ENCODE measurements around the gene BUB1B.

BUB1B gene

GRCh38 chr15:40242213-40242599 is 81.3 kb downstream of the BUB1B start:
- no peak for DNase-seq

- DNase-seq: no peak
These were observed 81.7 kb downstream of the BUB1B start for GRCh38 chr15:40242601-40243000.

DNA sequence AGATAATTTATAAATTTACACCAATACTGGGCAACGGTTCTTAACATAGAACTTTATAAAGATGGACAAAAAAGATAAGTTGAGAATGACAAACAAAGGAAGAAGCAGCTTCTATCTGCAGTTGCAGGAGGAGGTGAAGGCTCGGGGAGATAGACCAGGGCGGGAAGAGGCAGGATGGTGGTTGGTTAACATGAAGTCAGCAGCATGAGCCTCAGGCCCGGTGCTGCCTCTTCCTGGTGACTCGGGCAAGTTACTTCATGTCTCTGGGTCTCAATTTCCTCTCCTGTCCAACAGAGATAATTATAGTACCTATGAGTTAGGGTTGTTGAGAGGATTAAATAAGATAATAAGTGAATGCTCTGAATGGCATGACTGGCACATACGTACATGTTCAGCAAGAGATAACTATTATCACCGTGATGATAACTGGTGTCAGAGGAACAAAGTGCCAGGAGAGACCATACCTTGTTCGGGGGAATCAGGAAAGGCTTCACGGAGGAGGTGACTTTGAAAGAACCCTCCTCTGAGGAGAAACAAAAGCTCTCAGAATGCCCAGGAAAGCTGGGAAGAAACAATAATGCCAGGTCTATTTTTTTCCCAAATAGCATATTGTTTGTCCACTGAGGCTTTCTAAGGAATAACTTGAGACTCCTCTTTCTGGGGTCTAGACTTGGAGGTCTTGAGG is 82.4 kb downstream of the BUB1B start:
- no peak for DNase-seq

GRCh38 chr15:40244961-40245523 is 84.2 kb downstream of the BUB1B start:
- DNase-seq: no peak

DNA sequence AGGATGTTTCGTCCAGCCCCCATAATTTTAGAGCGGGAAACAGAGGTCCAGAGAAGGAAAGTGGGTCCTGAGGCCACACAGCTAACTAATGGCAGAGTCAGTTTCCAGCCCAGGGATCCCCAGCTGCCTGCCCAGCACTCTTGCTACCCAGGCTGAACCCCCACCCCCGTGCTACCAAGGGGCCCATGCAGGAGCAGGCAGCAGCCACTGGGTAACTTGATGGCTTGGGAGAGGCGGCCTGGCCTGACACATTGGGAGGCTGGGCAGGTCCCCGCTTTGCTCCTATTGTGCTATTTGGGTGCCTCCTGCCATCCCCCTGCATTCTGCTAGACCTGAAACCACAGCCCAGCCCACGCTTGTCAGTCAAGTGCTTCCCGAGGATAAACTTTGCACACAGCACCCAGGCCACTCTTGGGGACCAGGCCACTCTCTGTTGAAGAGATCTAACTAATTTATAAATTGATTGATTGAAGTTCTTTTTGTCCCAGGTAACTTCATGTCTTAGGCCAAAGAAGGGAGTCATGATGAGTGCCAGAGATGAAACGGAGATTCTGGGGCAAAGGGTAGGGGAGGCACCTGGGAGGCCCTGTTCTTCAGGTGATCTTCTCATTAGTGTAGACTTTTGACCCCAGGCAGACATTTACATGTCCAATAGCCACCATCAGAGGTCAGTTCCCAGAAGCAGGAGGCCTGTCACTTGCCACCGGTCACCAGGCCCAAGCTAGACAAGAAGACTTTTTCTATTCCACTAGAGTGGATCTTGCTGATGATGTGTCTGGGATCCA is 85.0 kb downstream of the BUB1B start:
- DNase-seq: no peak

GRCh38 chr15:40246496-40247280 is 85.8 kb downstream of the BUB1B start:
- no peak for DNase-seq

DNA sequence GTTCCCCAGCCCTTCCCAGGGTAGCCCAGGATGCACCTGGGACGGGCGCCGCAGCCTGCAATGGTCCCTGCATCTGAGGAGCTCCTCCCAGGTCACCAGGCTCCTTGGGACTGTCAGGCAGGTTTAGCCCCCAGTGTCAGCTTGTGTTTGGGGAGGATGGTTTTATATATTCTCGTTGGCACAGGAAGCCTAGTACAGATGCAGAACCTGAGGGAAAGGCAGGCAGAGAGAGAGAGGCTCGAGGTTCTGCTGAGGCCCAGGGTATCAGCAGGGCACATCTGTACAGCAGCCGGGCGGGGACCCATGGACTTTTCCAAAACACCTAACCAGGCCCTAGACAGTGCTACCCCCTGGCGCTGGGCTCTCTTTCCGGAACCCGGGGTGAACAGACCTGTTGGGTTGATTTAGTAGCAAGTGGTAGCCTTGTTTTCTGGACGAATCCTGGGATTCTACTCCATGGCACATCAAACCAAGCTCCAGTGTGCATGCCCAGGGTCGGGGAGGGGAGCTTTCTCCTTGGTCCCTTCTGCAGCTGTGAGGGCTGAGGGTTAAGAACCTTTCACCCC is 86.6 kb downstream of the BUB1B start:
- no peak for DNase-seq

- no peak for DNase-seq
These were observed 87.3 kb downstream of the BUB1B start for GRCh38 chr15:40248006-40248783.

- DNase-seq: no peak
These were observed 88.8 kb downstream of the BUB1B start for GRCh38 chr15:40249477-40250303.

- DNase-seq: no peak
These were observed 89.4 kb downstream of the BUB1B start for GRCh38 chr15:40250304-40250656.

DNA sequence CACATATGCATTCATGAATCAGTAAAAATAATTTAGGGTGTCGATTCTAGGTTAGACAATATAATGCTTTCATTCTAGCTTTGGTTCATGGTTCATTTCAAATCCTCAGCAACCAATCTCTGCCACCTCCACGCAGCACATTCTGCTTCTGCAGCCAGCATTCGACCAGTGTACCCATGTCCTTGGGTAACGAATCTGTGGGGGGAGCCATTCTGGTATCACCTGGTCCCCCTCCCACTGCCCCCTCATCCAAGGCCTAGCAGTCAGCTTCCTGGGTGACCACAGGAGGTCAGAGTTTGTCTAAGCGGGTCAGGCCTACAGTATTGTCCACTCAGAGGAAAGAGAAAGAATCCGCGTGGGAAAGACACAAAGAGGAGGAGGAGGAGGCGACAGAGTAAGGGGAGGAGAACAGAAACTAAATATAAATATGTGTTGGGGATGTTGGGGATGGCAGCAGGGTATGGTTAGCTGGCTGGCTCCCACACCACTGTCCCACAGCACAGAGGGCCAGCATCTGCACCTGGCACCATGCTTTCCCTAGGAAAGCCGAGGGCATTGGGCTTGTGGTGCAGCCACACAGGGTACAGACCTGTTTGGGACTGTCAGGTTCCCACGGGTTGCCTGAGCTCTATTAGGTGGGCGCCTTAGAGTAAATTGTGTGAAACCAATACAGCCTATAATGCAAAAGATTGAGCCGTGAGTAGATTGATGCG is 90.1 kb downstream of the BUB1B start:
- DNase-seq: peak; percentile 15

DNA sequence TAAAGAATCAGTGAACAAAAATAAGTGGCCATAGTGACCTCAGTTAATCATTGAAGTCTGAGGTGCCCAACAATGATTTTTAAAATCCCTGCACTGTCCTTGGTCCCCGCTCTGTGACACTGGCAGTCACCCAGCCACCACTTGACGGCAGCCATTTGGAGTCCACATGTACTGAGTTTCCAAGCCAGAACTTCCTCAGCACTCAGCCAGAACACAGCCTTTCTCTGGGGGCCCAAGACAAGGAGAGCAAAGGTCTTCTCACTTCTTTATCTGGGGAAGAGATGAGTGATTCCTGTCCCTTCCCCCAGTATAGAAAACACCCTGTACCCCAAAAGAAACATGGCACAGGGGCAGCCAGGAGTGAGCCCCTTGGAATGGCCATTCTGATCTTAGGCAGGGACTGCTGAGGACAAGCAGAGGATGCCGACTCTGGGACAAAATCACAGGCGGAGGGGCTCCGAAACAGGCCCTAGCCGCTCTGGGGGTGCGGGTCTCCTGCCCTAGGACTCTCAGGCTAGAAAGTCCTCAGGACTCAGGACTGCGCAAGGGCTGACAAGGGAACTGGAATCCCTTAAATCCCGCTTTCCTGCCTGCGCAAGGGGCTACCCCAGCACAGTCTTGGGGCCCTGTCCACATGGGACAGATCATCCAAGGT is 90.7 kb downstream of the BUB1B start:
- DNase-seq: peak; percentile 12

DNA sequence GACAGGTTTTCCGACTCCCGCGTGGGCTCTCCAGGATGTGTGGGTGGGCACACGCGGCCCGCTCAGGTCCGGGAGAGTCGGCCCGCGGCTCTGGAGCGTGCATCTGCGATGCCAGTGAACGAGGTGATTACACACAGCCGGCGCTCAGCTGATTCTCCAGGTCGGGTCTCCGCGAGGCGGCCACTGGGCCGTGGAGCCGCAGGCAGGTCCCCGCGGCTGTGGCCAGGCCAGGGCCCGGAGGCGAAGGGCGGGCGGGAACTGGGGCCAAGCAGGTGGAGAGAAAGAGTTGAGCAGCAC is 91.2 kb downstream of the BUB1B start:
- DNase-seq: peak; percentile 24

DNA sequence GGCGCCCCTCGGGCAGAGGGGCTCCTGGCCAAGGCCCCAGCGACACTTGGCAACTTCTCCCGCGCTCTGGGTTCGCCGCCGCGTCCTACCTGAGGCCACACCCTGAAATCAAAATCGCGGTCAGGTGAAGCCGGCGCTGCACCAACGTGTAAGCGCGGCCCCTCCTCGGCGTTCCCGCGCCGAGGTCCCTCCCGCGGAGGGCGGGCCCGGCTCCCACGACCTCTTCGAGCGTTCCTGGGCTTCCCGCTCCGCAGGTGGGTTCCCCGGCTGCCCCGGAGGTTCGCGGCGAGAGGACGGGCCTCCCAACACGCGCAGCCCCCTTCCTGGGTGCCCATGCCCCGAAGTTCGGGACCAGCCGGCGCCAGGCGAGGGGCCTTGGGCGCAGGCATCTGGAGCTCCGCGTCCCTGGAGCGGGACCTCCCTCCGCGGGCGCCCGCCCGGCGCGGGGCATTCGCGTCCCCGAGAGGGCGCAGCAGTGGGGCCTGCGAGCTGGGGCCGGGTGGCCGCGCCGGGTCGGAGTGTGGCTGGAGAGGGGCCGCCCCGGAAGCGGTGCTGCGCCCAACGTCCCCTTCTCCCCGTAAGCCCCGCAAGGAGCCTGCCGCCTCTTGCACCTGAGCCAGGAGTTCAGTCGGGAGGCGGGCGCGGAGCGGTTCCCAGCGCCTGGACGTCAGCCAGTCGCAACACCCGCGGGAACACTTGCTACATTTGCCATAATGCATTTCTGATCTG is 91.7 kb downstream of the BUB1B start:
- no peak for DNase-seq

GRCh38 chr15:40253167-40253790 is 92.4 kb downstream of the BUB1B start:
- no peak for DNase-seq

GRCh38 chr15:40254452-40254851 is 93.6 kb downstream of the BUB1B start:
- no peak for DNase-seq

GRCh38 chr15:40255033-40255432 is 94.2 kb downstream of the BUB1B start:
- DNase-seq: no peak

GRCh38 chr15:40256638-40257235 is 95.9 kb downstream of the BUB1B start:
- DNase-seq: no peak

All from right hindlimb (tissue), 1 donor.